GM12878 (cell line): ENCODE measurements around the gene PEX16. TPM values are rescaled to one million over a fixed set of nuclear protein-coding genes. Genes with fewer than 3 reads are reported as not detected.

Experiments
- ATAC-seq: fragments of 200-7000 bp; cut with Tn5 transposase; 3 replicates; pipeline ENCODE4 v1.9.1; 2020; ENCODE audit warnings: mild to moderate bottlenecking, moderate library complexity
- BruUV-seq: library from RNA; stranded (reverse); fragments of 400-500 nt; replicated peaks from 2 replicates; lab custom pipeline; 2021; lab: Mats Ljungman, UMichigan
- CTCF ChIA-PET: fragments of 300-600 bp; sonication (Branson Sonifier 250); formaldehyde crosslinking; extraction: SDS; loops from one replicate; lab custom pipeline; 2021; ENCODE audit warnings: inconsistent platforms; lab: Yijun Ruan, JAX
- POLR2A ChIA-PET: fragments of 350-600 bp; formaldehyde crosslinking; extraction: SDS; loops from one replicate; lab custom pipeline; 2021; ENCODE audit warnings: inconsistent platforms; lab: Charles Lee
- RAD21 ChIA-PET: fragments of 300-600 bp; sonication (Branson Sonifier 250); formaldehyde crosslinking; loops from one replicate; lab custom pipeline; 2023; ENCODE audit warnings: antibody characterized with exemption; ENCODE audit not compliant: unreplicated experiment; lab: Charles Lee
- SMC1A ChIA-PET: fragments of 300-600 bp; sonication (Branson Sonifier 250); formaldehyde crosslinking; loops from one replicate; lab custom pipeline; 2023; ENCODE audit not compliant: unreplicated experiment, uncharacterized antibody; lab: Charles Lee
- DNase-seq: peaks from one replicate; pipeline ENCODE4 v3.0.0-alpha.2; 2011; ENCODE audit warnings: low read depth, low spot score
- FAIRE-seq: peaks from 3 replicates; lab custom pipeline; 2011; peaks lifted over from hg19 to GRCh38; lab: Jason Lieb, UNC
- H2AFZ ChIP-seq: 2 replicates; pipeline ENCODE4 v1.6.0; 2011; ENCODE audit warnings: low read depth, low read length, control low read depth; ENCODE audit not compliant: control insufficient read depth
- H3K27ac ChIP-seq: 2 replicates; pipeline ENCODE4 v1.5.1; 2011; ENCODE audit warnings: control low read depth; ENCODE audit not compliant: control insufficient read depth, insufficient read depth
- H3K27me3 ChIP-seq, 2 experiments: replicated peaks in 1 of 2; 2 replicates each; pipeline versions ENCODE4 v1.6.0 to v1.6.1; 2011; ENCODE audit warnings: low read length in 1 of 2; ENCODE audit not compliant: control insufficient read depth in 2 of 2, insufficient read depth in 2 of 2
- H3K36me3 ChIP-seq, 2 experiments: 2 replicates each; pipeline ENCODE4 v1.5.1; 2011; ENCODE audit warnings: low read length in 1 of 2; ENCODE audit not compliant: control insufficient read depth in 2 of 2, insufficient read depth in 2 of 2
- H3K4me1 ChIP-seq: 2 replicates; pipeline ENCODE4 v1.6.1; 2011; ENCODE audit warnings: mild to moderate bottlenecking, low read length, moderate library complexity, mixed read lengths; ENCODE audit not compliant: control insufficient read depth, insufficient read depth
- H3K4me2 ChIP-seq: 2 replicates; pipeline ENCODE4 v1.6.0; 2011; ENCODE audit warnings: control low read depth; ENCODE audit not compliant: control insufficient read depth, insufficient read depth
- H3K4me3 ChIP-seq: fragments of 200-600 bp; sonication (generic); 2 replicates; pipeline ENCODE4 v1.5.1; 2016
- H3K79me2 ChIP-seq: 2 replicates; pipeline ENCODE4 v1.6.0; 2011; ENCODE audit warnings: low read length; ENCODE audit not compliant: control insufficient read depth, insufficient read depth
- H3K9ac ChIP-seq: 2 replicates; pipeline ENCODE4 v1.8.0; 2011; ENCODE audit warnings: low read length, control low read depth, mixed read lengths; ENCODE audit not compliant: control insufficient read depth, insufficient read depth
- H3K9me3 ChIP-seq: replicated peaks from 3 replicates; pipeline ENCODE4 v1.5.1; 2011; ENCODE audit warnings: mild to moderate bottlenecking, low read length; ENCODE audit not compliant: control insufficient read depth, insufficient read depth
- H4K20me1 ChIP-seq: 2 replicates; pipeline ENCODE4 v1.6.0; 2011; ENCODE audit not compliant: control insufficient read depth, insufficient read depth
- BRCA1 ChIP-seq: IDR thresholded peaks from 2 replicates; pipeline ENCODE4 v1.6.1; 2011; ENCODE audit warnings: low read depth, low read length, improper control_type of control experiment
- E2F4 ChIP-seq: IDR thresholded peaks from 2 replicates; pipeline ENCODE4 v1.6.1; 2012; ENCODE audit warnings: low read depth, low read length, improper control_type of control experiment
- ETV6 ChIP-seq, 2 experiments: fragments of 450-650 bp in 1 of 2; IDR thresholded peaks in 1 of 2; conservative IDR thresholded peaks in 1 of 2; 2 replicates each; pipeline ENCODE4 v1.6.1; 2014; ENCODE audit warnings: antibody characterized with exemption in 1 of 2, borderline replicate concordance in 1 of 2, low read depth in 1 of 2, mild to moderate bottlenecking in 1 of 2, moderate library complexity in 1 of 2
- LARP7 ChIP-seq: fragments of 450-650 bp; IDR thresholded peaks from 2 replicates; pipeline ENCODE4 v1.6.1; 2017; ENCODE audit warnings: mild to moderate bottlenecking
- PML ChIP-seq: IDR thresholded peaks from 2 replicates; pipeline ENCODE4 v1.6.1; 2012; ENCODE audit warnings: low read length, inconsistent platforms
- POU2F2 ChIP-seq: IDR thresholded peaks from 3 replicates; pipeline ENCODE4 v1.6.1; 2011; ENCODE audit warnings: low read depth, mild to moderate bottlenecking, low read length, borderline replicate concordance
- STAT1 ChIP-seq: fragments of 450-650 bp; conservative IDR thresholded peaks from 2 replicates; pipeline ENCODE4 v1.6.1; 2014; ENCODE audit warnings: antibody characterized with exemption, mild to moderate bottlenecking
- SUPT20H ChIP-seq: IDR thresholded peaks from 2 replicates; pipeline ENCODE4 v1.6.1; 2011; ENCODE audit warnings: low read depth, mild to moderate bottlenecking, low read length, moderate library complexity, borderline replicate concordance; ENCODE audit not compliant: control insufficient read depth
- USF2 ChIP-seq: IDR thresholded peaks from 2 replicates; pipeline ENCODE4 v1.6.1; 2011; ENCODE audit warnings: low read depth, low read length, improper control_type of control experiment, borderline replicate concordance
- WGBS: methylation state at CpG from one replicate; pipeline ENCODE4 v1.1.6; 2016; ENCODE audit warnings: low lambda C conversion rate; ENCODE audit not compliant: insufficient replicate concordance, insufficient coverage; ENCODE audit errors: missing lambda C conversion rate; 5-methylcytosine and 5-hydroxymethylcytosine counted together
- in situ Hi-C: fragments of 300-500 bp; cut with MboI; formaldehyde crosslinking; loops from 9 replicates; pipeline ENCODE4 v1.14.3; 2018; ENCODE audit warnings: mixed read lengths
- intact Hi-C: fragments of 100-400 bp; cut with micrococcal nuclease; formaldehyde crosslinking; loops from one replicate; pipeline ENCODE4 v1.14.2; 2022; ENCODE audit not compliant: unreplicated experiment
- polyA plus RNA-seq, 11 experiments: library from polyadenylated mRNA; depleted of rRNA in 4 of 11; unstranded in 6 of 11; stranded (reverse) in 5 of 11; fragments of >200 nt; fragmentation: Nextera tagmentation in 4 of 11; fragmentation: Illumina TruSeq in 1 of 11; extraction: Ambion mirVana in 4 of 11; extraction: Trizol in 1 of 11; gene quantifications; 1 replicate in 1 of 11; 2 replicates in 10 of 11; pipeline versions ENCODE4 v1.2.1 to v1.2.3, GENCODE V29; 2011 to 2016; ENCODE audit warnings: inconsistent platforms in 2 of 11, missing spikeins in 2 of 11, low read depth in 1 of 11
- total RNA-seq, 4 experiments: library from RNA; depleted of rRNA in 3 of 4; stranded (reverse); fragments of >200 nt in 3 of 4; fragmentation: Illumina TruSeq in 1 of 4; extraction: Trizol in 1 of 4; gene quantifications; 2 replicates each; pipeline versions ENCODE4 v1.2.1 to v1.2.3, GENCODE V29; 2013 to 2021

Gene PEX16
- total and polyA plus RNA-seq, 10 of the 15 experiments (the other 5 are each of a cell fraction or from before 2014, with no cell fraction given) = 1.4 to 53.5 (median 27.6) TPM

GRCh38 chr11:45901626-45902025 lies 16.1 kb downstream of the PEX16 start (continued):
- TF ChIP-seq USF2 (no peak), ETV6 (conservative IDR thresholded peaks at IDR 0.05 in 1 of 2, IDR thresholded peaks at IDR 0.05 in 1 of 2; ENCODE audit: borderline replicate concordance in 1 of 2, low read depth in 1 of 2) (no peak), SUPT20H (no peak), BRCA1 (no peak), E2F4 (no peak), LARP7 (no peak)

GRCh38 chr11:45900916-45901617 lies 16.6 kb downstream of the PEX16 start:
- RAD21 ChIA-PET = no interaction called here
- H4K20me1 ChIP-seq = no peaks in the 10 kb centered on the region; the same call in 1 of the 2 replicates
- H3K27ac ChIP-seq = no peak overlapping the region
- no peak overlapping the region for H2AFZ ChIP-seq
- CTCF ChIA-PET = interaction anchor here (0.9 to 1.2 kb wide), 2 partner anchors 28 to 64 kb away, joined by 3 to 5 read pairs; no protein-coding TSS in a partner anchor
- no TSS peak for BruUV-seq
- H3K9ac ChIP-seq = no peak overlapping the region
- TF ChIP-seq PML (no peak), POU2F2 (no peak), STAT1 (no peak)
- no peak for ATAC-seq
- H3K4me3 ChIP-seq = no peak overlapping the region
- no peak overlapping the region for H3K4me2 ChIP-seq
- no peaks in the 10 kb centered on the region for H3K4me1 ChIP-seq
- H3K9me3 ChIP-seq = no peaks in the 10 kb centered on the region
- in situ Hi-C loops = no loop called here
- SMC1A ChIA-PET = no interaction called here
- DNase-seq = no peak
- H3K36me3 ChIP-seq = no peaks in the 10 kb centered on the region
- POLR2A ChIA-PET = interaction anchor here (0.7 kb wide), 1 partner anchor 17 kb away, joined by 3 read pairs; no protein-coding TSS in a partner anchor
- peaks cover 3 to 10% of the 10 kb centered on the region in 2 experiments; a peak in 3 of 4 replicates for H3K27me3 ChIP-seq
- WGBS = 48% methylated on average over 5 of the region's 8 CpGs
- intact Hi-C loops = no loop called here
- no peaks in the 10 kb centered on the region for H3K79me2 ChIP-seq
- FAIRE-seq = no peak
